K562 (cell line): Measurements from ENCODE around the gene ETNK2.

Experiments
- BRCA1 ChIP-seq, 2 experiments: fragments of 450-650 bp in 1 of 2; sonication (generic) in 1 of 2; formaldehyde crosslinking in 1 of 2; IDR thresholded peaks; 2 replicates each; pipeline versions ENCODE4 v1.5.0 to v1.6.1; 2017 to 2020; ENCODE audit warnings: mild to moderate bottlenecking in 1 of 2, missing genetic modification reagents in 1 of 2
- EP300 ChIP-seq: IDR thresholded peaks from 2 replicates; pipeline ENCODE4 v1.6.1; 2012; ENCODE audit warnings: low read length, improper control_type of control experiment
- POLR2A ChIP-seq: fragments of 450-650 bp; conservative IDR thresholded peaks from 2 replicates; pipeline ENCODE4 v1.6.1; 2016
- ZNF175 ChIP-seq: fragments of 200-800 bp; sonication (Bioruptor generic); IDR thresholded peaks from 2 replicates; pipeline ENCODE4 v1.6.1; 2016; ENCODE audit warnings: low read depth, mild to moderate bottlenecking, missing genetic modification characterization, missing compliant biosample characterization
- ZZZ3 ChIP-seq: fragments of 450-650 bp; IDR thresholded peaks from 2 replicates; pipeline ENCODE4 v1.6.1; 2016; ENCODE audit warnings: antibody characterized with exemption, mild to moderate bottlenecking, moderate library complexity
- TF ChIP-seq, protein P1 (sequence below), 3 experiments: IDR thresholded peaks in 2 of 3; conservative IDR thresholded peaks in 1 of 3; 2 replicates each; pipeline ENCODE4 v1.5.1; 2011 to 2012; ENCODE audit warnings: low read length in 3 of 3, mild to moderate bottlenecking in 3 of 3, control low read depth in 2 of 3, improper control_type of control experiment in 1 of 3, inconsistent platforms in 1 of 3, low read depth in 1 of 3, mixed read lengths in 1 of 3, moderate library complexity in 1 of 3; ENCODE audit not compliant: insufficient read depth in 2 of 3
- TF ChIP-seq, protein P2 (sequence below): fragments of 250-450 bp; sonication (Bioruptor Pico); IDR thresholded peaks from 2 replicates; pipeline ENCODE4 v1.4.0; 2020; ENCODE audit warnings: mild to moderate bottlenecking, moderate library complexity

DNA sequence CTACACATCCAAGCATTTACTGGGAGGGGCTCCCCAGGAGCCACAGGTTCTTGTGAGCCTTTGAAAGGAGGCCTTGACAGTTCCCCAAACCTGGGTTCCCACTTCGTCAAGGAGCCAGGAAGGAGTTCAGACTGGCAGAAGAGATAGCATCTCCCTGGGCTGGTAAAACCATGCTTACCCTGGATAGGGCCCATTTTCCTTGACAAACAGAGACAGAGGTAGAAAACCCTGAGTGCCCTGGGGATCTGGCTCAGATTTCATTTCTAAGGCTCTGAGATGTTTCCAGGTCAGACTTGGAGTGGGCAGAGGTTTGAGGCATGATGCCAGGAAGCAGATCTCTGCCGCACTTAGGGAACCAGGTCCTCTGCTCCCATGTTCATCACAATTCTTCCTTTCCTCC lies 2.7 kb downstream of the ETNK2 start:
- TF ChIP-seq ZNF175 (CRISPR knock-in tag) (no peak), EP300 (no peak), BRCA1 (IDR thresholded peaks at IDR 0.05) (no peak), BRCA1 (CRISPR knock-in tag; IDR thresholded peaks at IDR 0.05) (no peak), ZZZ3 (no peak), POLR2A (no peak)
- TF ChIP-seq, protein P1, sequence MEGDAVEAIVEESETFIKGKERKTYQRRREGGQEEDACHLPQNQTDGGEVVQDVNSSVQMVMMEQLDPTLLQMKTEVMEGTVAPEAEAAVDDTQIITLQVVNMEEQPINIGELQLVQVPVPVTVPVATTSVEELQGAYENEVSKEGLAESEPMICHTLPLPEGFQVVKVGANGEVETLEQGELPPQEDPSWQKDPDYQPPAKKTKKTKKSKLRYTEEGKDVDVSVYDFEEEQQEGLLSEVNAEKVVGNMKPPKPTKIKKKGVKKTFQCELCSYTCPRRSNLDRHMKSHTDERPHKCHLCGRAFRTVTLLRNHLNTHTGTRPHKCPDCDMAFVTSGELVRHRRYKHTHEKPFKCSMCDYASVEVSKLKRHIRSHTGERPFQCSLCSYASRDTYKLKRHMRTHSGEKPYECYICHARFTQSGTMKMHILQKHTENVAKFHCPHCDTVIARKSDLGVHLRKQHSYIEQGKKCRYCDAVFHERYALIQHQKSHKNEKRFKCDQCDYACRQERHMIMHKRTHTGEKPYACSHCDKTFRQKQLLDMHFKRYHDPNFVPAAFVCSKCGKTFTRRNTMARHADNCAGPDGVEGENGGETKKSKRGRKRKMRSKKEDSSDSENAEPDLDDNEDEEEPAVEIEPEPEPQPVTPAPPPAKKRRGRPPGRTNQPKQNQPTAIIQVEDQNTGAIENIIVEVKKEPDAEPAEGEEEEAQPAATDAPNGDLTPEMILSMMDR (IDR thresholded peaks at IDR 0.05 in 2 of 3, conservative IDR thresholded peaks at IDR 0.05 in 1 of 3; ENCODE audit: insufficient read depth in 2 of 3, low read depth in 1 of 3, low read length in 3 of 3): no peak
- TF ChIP-seq, protein P2, sequence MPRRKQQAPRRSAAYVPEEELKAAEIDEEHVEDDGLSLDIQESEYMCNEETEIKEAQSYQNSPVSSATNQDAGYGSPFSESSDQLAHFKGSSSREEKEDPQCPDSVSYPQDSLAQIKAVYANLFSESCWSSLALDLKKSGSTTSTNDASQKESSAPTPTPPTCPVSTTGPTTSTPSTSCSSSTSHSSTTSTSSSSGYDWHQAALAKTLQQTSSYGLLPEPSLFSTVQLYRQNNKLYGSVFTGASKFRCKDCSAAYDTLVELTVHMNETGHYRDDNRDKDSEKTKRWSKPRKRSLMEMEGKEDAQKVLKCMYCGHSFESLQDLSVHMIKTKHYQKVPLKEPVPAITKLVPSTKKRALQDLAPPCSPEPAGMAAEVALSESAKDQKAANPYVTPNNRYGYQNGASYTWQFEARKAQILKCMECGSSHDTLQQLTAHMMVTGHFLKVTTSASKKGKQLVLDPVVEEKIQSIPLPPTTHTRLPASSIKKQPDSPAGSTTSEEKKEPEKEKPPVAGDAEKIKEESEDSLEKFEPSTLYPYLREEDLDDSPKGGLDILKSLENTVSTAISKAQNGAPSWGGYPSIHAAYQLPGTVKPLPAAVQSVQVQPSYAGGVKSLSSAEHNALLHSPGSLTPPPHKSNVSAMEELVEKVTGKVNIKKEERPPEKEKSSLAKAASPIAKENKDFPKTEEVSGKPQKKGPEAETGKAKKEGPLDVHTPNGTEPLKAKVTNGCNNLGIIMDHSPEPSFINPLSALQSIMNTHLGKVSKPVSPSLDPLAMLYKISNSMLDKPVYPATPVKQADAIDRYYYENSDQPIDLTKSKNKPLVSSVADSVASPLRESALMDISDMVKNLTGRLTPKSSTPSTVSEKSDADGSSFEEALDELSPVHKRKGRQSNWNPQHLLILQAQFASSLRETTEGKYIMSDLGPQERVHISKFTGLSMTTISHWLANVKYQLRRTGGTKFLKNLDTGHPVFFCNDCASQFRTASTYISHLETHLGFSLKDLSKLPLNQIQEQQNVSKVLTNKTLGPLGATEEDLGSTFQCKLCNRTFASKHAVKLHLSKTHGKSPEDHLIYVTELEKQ (CRISPR knock-in tag): no peak
